Measurements from ENCODE around the gene LZTS2. TPM values are rescaled to one million over a fixed set of nuclear protein-coding genes. Genes with fewer than 3 reads are reported as not detected.
A peak's percentile ranks its signal among the peaks of the same experiment; 100 is the strongest.

The LZTS2 gene
- total and polyA plus RNA-seq, 2 of the 8 experiments (the other 6 are each of a cell fraction or from before 2014, with no cell fraction given) = 75.7 to 99.5 TPM

DNA sequence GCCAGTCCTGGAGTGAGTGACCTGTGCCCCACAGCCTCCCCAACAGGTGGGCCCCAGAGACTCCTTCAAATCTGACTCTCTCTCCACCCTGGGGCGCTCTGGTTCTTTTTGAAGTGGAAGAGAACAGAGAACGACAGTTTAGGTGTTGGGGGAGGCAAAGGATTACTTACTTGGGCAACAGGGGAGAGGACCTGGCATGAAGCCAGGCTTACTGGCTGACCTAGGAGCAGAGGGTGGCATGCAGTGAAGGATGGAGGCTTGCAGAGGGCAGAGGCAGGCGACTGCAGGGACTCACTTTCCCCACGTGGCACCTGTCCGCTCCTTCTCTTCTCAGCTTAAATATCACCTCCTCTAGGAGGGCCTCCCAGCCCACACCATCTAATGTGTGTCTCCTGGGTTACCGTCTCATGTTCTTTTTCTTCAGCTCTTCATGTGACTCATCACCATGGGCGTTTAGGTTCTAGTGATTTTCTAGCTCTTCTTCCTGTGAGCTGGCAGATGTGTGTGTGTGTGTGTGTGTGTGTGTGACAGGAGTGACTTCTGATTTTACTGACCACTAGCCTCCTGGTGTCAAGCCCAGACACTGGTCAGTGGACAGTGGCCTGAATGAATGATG lies 15.5 kb downstream of the LZTS2 start:
- Histone ChIP-seq H3K79me1 (ENCODE audit: low read depth, low read length) (no peaks in the 10 kb centered on the region), H3K79me2 (ENCODE audit: control insufficient read depth in 1 of 2, insufficient read depth in 2 of 2, low read length in 2 of 2) (no peaks in the 10 kb centered on the region), H3K36me3 (ENCODE audit: control insufficient read depth in 2 of 4, insufficient read depth in 4 of 4, low read length in 3 of 4) (no peaks in the 10 kb centered on the region), H3K4me1 (replicated peaks in 1 of 4; ENCODE audit: control insufficient read depth in 3 of 4, insufficient read depth in 4 of 4, low read length in 3 of 4) (peaks cover 0 to 18% (median 11%) of the 10 kb centered on the region in 4 experiments; a peak in 5 of 7 replicates), H3K9ac (replicated peaks in 1 of 4; ENCODE audit: extremely low read depth in 1 of 4, low read depth in 3 of 4, low read length in 3 of 4) (no peak overlapping the region), H3K23me2 (ENCODE audit: low read depth, low read length) (peaks cover 11% of the 10 kb centered on the region; the same call in 1 of the 2 replicates), H2BK120ac (replicated peaks; ENCODE audit: low read depth, low read length) (no peak overlapping the region), H3K4ac (replicated peaks; ENCODE audit: insufficient read length, low read depth, low read length) (no peak overlapping the region), H3K4me2 (ENCODE audit: insufficient read depth in 1 of 2, low read depth in 2 of 2, low read length in 2 of 2) (no peak overlapping the region), H2BK15ac (ENCODE audit: low read length) (no peak overlapping the region), H2BK20ac (ENCODE audit: low read length) (no peak overlapping the region), H3K56ac (replicated peaks; ENCODE audit: insufficient read length, low read depth, low read length) (no peak overlapping the region), H3K23ac (ENCODE audit: insufficient read length) (no peak overlapping the region), H2AK5ac (ENCODE audit: low read depth, low read length) (no peak overlapping the region), H3K9me3 (ENCODE audit: insufficient read depth in 2 of 2, low read depth in 1 of 2, low read length in 1 of 2) (no peaks in the 10 kb centered on the region), H3K27ac (ENCODE audit: low read depth, low read length) (no peak overlapping the region), H3K4me3 (ENCODE audit: extremely low read depth in 1 of 4, insufficient read depth in 2 of 4, low read depth in 3 of 4, low read length in 4 of 4) (no peak overlapping the region), H2BK12ac (ENCODE audit: low read depth, low read length) (peak overlapping the region; percentile 75; the same call in 1 of the 2 replicates), H2AFZ (ENCODE audit: low read length) (no peak overlapping the region), H4K20me1 (replicated peaks in 1 of 2; ENCODE audit: control insufficient read depth in 1 of 2, insufficient read depth in 2 of 2, low read length in 2 of 2) (no peaks in the 10 kb centered on the region), H3K14ac (ENCODE audit: insufficient read length) (no peak overlapping the region), H4K5ac (ENCODE audit: insufficient read length, low read depth, low read length) (no peak overlapping the region), H3K18ac (ENCODE audit: extremely low read depth, low read length) (no peak overlapping the region), H4K8ac (ENCODE audit: extremely low read depth, insufficient read depth, low read length) (no peak overlapping the region; the same call in 1 of the 2 replicates), H4K91ac (replicated peaks; ENCODE audit: insufficient read length, low read length) (no peak overlapping the region), H3K27me3 (replicated peaks in 1 of 4; ENCODE audit: control insufficient read depth in 3 of 4, extremely low read depth in 1 of 4, insufficient read depth in 3 of 4, low read length in 3 of 4) (peaks cover 14 to 40% (median 31%) of the 10 kb centered on the region in 4 experiments), H2BK5ac (ENCODE audit: low read depth, low read length) (no peak overlapping the region)
- DNase-seq (ENCODE audit: low read depth in 1 of 2, low spot score in 2 of 2) (no peak), FAIRE-seq (no peak)
- ChIA-PET CTCF (ENCODE audit: partially characterized antibody) (interaction anchor here (0.5 to 7.2 kb wide), 59 partner anchors 12 to 1692 kb away, joined by 3 to 464 read pairs (median 5); partner anchors contain the start of genes KAZALD1, LZTS2, MRPL43 and PDZD7), POLR2A (ENCODE audit: partially characterized antibody) (interaction anchor here (1.0 to 6.5 kb wide), 7 partner anchors 11 to 81 kb away, joined by 3 to 81 read pairs (median 7); partner anchors contain the start of genes LZTS2, MRPL43 and TWNK)
- TF ChIP-seq JUND (IDR thresholded peaks at IDR 0.05; ENCODE audit: low read length) (no peak), BRCA1 (IDR thresholded peaks at IDR 0.05; ENCODE audit: low read depth, low read length) (no peak), ASH2L (IDR thresholded peaks at IDR 0.05; ENCODE audit: low read length) (no peak), SUZ12 (IDR thresholded peaks at IDR 0.05; ENCODE audit: low read length) (no peak), GTF2F1 (IDR thresholded peaks at IDR 0.05; ENCODE audit: borderline replicate concordance, low read depth, low read length) (no peak), TAF7 (optimal IDR thresholded peaks at IDR 0.05; ENCODE audit: borderline replicate concordance, low read depth, low read length) (no peak), BCL11A (IDR thresholded peaks at IDR 0.05; ENCODE audit: low read depth in 2 of 2, low read length in 2 of 2) (no peak), RXRA (IDR thresholded peaks at IDR 0.05; ENCODE audit: insufficient read depth, low read depth, low read length) (no peak), TBP (IDR thresholded peaks at IDR 0.05; ENCODE audit: low read depth, low read length) (no peak), HDAC6 (IDR thresholded peaks at IDR 0.05; ENCODE audit: low read depth, low read length) (no peak)
- 46% methylated on average over 7 of the region's 7 CpGs; no CpG with 5 or more reads in 1 of the 2 experiments for WGBS, 2 experiments (ENCODE audit: extremely low coverage in 1 of 2, insufficient coverage in 1 of 2, insufficient read length in 1 of 2, insufficient replicate concordance in 2 of 2, low coverage in 1 of 2, low lambda C conversion rate in 2 of 2, missing lambda C conversion rate in 1 of 2)
